ENCODE results near the gene MEIOSIN.

DNA sequence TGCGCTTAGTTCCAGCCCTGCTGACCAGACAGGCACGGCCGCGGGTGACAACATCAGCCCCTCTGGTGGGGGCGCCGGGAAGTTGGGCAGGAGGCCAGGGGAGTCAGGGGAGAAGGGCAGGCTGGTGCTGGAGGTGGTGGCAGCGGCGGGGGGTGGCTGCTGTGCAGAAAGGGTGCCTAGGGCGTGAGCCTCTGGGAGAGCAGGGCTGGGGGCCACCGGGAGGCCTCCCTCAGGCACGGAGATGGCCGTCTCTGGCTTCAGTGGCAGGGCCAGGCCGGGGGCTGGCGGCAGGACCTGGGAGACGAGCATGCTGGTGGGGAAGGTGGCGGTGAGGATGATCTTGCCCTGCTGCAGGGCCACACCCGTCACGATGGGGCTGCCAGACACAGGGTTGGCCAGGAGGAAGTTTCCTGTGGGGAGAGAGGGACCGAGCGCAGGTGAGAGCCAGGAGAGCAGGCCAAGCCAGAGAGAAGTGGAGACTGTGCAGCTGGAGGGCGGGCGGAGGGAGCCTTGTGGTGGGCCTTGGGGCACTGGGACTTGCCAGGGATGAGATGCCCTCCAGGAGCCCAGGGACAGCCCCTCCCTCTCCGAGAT lies 32.6 kb downstream of the MEIOSIN start:
- TF ChIP-seq CTCF (IDR thresholded peaks at IDR 0.05; ENCODE audit: low read depth, low read length) (no peak), POLR2A (IDR thresholded peaks at IDR 0.05; ENCODE audit: extremely low read depth, insufficient read length) (no peak), MYC (IDR thresholded peaks at IDR 0.05; ENCODE audit: low read depth, low read length) (no peak), MAX (IDR thresholded peaks at IDR 0.05; ENCODE audit: low read depth, low read length) (no peak)
